Osteoblast (primary cell): ENCODE measurements around the gene MAPRE3. TPM values are rescaled to one million over a fixed set of nuclear protein-coding genes. Genes with fewer than 3 reads are reported as not detected.

ENCODE experiments used
- DNase-seq: peaks from one replicate; pipeline ENCODE4 v3.0.0; 2011; ENCODE audit warnings: low spot score, mixed read lengths; ENCODE audit not compliant: insufficient read length; ENCODE audit errors: missing footprints
- H2AFZ ChIP-seq: 2 replicates; pipeline ENCODE4 v1.6.0; 2011; ENCODE audit warnings: mild to moderate bottlenecking, low read length
- H3K27ac ChIP-seq: 2 replicates; pipeline ENCODE4 v1.5.1; 2011; ENCODE audit warnings: mild to moderate bottlenecking, low read depth, low read length, moderate library complexity
- H3K27me3 ChIP-seq: 2 replicates; pipeline ENCODE4 v1.6.0; 2012; ENCODE audit warnings: mild to moderate bottlenecking, control low read depth, inconsistent platforms, low read length, moderate library complexity; ENCODE audit not compliant: insufficient read depth
- H3K36me3 ChIP-seq: 2 replicates; pipeline ENCODE4 v1.5.1; 2011; ENCODE audit warnings: mild to moderate bottlenecking, low read length, control low read depth, moderate library complexity; ENCODE audit not compliant: insufficient read depth
- H3K4me1 ChIP-seq: 2 replicates; pipeline ENCODE4 v1.5.1; 2011; ENCODE audit warnings: mild to moderate bottlenecking, low read length, control low read depth, moderate library complexity; ENCODE audit not compliant: insufficient read depth
- H3K4me2 ChIP-seq: 2 replicates; pipeline ENCODE4 v1.6.0; 2011; ENCODE audit warnings: mild to moderate bottlenecking, low read length; ENCODE audit not compliant: insufficient read depth
- H3K4me3 ChIP-seq: fragments of 200-600 bp; sonication (generic); 3 replicates; pipeline ENCODE4 v1.5.1; 2012; ENCODE audit warnings: mild to moderate bottlenecking, low read length, inconsistent platforms; ENCODE audit not compliant: insufficient read depth
- H3K79me2 ChIP-seq: 2 replicates; pipeline ENCODE4 v1.6.0; 2012; ENCODE audit warnings: mild to moderate bottlenecking, low read length, control low read depth, inconsistent platforms; ENCODE audit not compliant: insufficient read depth
- H3K9me3 ChIP-seq: 2 replicates; pipeline ENCODE4 v1.5.1; 2011; ENCODE audit warnings: low read depth, low read length, control low read depth
- H4K20me1 ChIP-seq: 2 replicates; pipeline ENCODE4 v1.6.0; 2012; ENCODE audit warnings: mild to moderate bottlenecking, low read length, control low read depth; ENCODE audit not compliant: insufficient read depth
- CTCF ChIP-seq: IDR thresholded peaks from 2 replicates; pipeline ENCODE4 v1.5.1; 2011; ENCODE audit warnings: mild to moderate bottlenecking, low read depth, low read length, moderate library complexity; ENCODE audit errors: extremely low read depth
- total RNA-seq: library from RNA; depleted of rRNA; stranded (reverse); fragments of >200 nt; gene quantifications from 2 replicates; pipeline ENCODE4 v1.2.3, GENCODE V29; 2012

The MAPRE3 gene
- total RNA-seq, 1 donor, result 6.5 TPM

GRCh38 chr2:27003007-27003406, 32.6 kb downstream of the MAPRE3 start:
- DNase-seq, result no peak
- no peak overlapping the region for H3K4me2 ChIP-seq
- H3K79me2 ChIP-seq, result no peaks in the 10 kb centered on the region
- peaks cover 30% of the 10 kb centered on the region for H4K20me1 ChIP-seq
- no peak overlapping the region for H2AFZ ChIP-seq
- TF ChIP-seq CTCF, result no peak
- H3K4me1 ChIP-seq, result peaks cover 13% of the 10 kb centered on the region
- no peak overlapping the region for H3K27ac ChIP-seq
- no peaks in the 10 kb centered on the region for H3K27me3 ChIP-seq
- H3K9me3 ChIP-seq, result no peaks in the 10 kb centered on the region
- no peak overlapping the region for H3K4me3 ChIP-seq
- no peaks in the 10 kb centered on the region for H3K36me3 ChIP-seq

- TF ChIP-seq CTCF, result no peak
- Histone ChIP-seq H3K36me3 (no peaks in the 10 kb centered on the region), H3K4me2 (no peak overlapping the region), H3K4me1 (peaks cover 13% of the 10 kb centered on the region), H3K9me3 (no peaks in the 10 kb centered on the region), H4K20me1 (peaks cover 26% of the 10 kb centered on the region), H3K27ac (no peak overlapping the region), H3K27me3 (no peaks in the 10 kb centered on the region), H2AFZ (no peak overlapping the region), H3K79me2 (no peaks in the 10 kb centered on the region), H3K4me3 (no peak overlapping the region)
- no peak for DNase-seq
Observed at GRCh38 chr2:27003857-27004256, 33.4 kb downstream of the MAPRE3 start.

GRCh38 chr2:27006602-27007415, 36.4 kb downstream of the MAPRE3 start:
- Histone ChIP-seq H3K4me1 (peaks cover 24% of the 10 kb centered on the region), H3K4me2 (no peak overlapping the region), H3K4me3 (no peak overlapping the region), H3K27me3 (no peaks in the 10 kb centered on the region), H2AFZ (no peak overlapping the region), H3K79me2 (no peaks in the 10 kb centered on the region), H3K9me3 (no peaks in the 10 kb centered on the region), H3K27ac (no peak overlapping the region), H3K36me3 (no peaks in the 10 kb centered on the region), H4K20me1 (peaks cover 28% of the 10 kb centered on the region)
- DNase-seq, result no peak
- no peak for TF ChIP-seq CTCF

GRCh38 chr2:27007416-27008374, 37.3 kb downstream of the MAPRE3 start:
- TF ChIP-seq CTCF, result no peak
- Histone ChIP-seq H3K27ac (no peak overlapping the region), H4K20me1 (peaks cover 25% of the 10 kb centered on the region), H3K27me3 (no peaks in the 10 kb centered on the region), H3K4me1 (peaks cover 24% of the 10 kb centered on the region), H3K79me2 (no peaks in the 10 kb centered on the region), H3K9me3 (no peaks in the 10 kb centered on the region), H3K36me3 (no peaks in the 10 kb centered on the region), H2AFZ (no peak overlapping the region), H3K4me2 (no peak overlapping the region), H3K4me3 (no peak overlapping the region)
- no peak for DNase-seq
